LNCAP (cell line): ENCODE results near the gene GULP1.

Experiments used
- TF ChIP-seq, protein P1 (sequence below): fragments of 450-650 bp; IDR thresholded peaks from 2 replicates; pipeline ENCODE4 v1.5.1; 2017; ENCODE audit warnings: mild to moderate bottlenecking

The GULP1 gene

DNA sequence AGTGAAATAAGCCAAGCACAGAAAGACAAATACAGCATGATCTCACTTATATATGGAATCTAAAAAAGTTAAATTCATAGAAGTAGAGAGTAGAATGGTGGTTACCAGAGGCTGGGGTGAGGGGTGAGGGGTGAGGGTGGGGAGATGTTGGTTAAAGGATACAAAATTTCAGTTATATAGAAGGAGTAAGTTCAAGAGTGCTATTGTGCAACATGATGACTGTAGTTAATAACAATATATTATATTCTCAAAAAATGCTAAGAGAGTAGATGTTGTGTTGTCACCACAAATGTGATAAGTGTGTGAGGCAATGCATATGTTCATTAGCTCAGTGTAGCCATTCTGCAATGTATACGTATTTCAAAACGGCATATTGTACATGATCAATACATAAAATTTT lies 26.4 kb upstream of the GULP1 start:
- TF ChIP-seq, protein P1, sequence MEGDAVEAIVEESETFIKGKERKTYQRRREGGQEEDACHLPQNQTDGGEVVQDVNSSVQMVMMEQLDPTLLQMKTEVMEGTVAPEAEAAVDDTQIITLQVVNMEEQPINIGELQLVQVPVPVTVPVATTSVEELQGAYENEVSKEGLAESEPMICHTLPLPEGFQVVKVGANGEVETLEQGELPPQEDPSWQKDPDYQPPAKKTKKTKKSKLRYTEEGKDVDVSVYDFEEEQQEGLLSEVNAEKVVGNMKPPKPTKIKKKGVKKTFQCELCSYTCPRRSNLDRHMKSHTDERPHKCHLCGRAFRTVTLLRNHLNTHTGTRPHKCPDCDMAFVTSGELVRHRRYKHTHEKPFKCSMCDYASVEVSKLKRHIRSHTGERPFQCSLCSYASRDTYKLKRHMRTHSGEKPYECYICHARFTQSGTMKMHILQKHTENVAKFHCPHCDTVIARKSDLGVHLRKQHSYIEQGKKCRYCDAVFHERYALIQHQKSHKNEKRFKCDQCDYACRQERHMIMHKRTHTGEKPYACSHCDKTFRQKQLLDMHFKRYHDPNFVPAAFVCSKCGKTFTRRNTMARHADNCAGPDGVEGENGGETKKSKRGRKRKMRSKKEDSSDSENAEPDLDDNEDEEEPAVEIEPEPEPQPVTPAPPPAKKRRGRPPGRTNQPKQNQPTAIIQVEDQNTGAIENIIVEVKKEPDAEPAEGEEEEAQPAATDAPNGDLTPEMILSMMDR = no peak

DNA sequence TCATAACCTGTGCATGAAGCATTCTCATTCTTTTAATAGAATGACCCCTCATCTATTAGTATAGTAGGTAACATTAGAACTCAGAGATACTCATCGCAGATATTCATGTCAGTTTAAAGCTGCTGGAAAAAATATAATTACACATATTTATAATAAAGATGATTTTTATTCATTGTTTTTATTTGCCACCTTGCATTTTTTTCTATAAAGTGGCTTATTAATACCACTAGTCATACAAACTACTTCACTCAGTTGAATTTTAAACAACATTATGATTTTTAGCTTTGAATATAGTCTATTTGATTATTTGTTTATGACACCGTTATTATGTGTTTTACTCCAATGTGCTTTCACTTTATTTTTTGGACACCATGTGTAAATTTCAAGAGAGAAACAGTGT lies 23.9 kb upstream of the GULP1 start:
- TF ChIP-seq, protein P1 = no peak

DNA sequence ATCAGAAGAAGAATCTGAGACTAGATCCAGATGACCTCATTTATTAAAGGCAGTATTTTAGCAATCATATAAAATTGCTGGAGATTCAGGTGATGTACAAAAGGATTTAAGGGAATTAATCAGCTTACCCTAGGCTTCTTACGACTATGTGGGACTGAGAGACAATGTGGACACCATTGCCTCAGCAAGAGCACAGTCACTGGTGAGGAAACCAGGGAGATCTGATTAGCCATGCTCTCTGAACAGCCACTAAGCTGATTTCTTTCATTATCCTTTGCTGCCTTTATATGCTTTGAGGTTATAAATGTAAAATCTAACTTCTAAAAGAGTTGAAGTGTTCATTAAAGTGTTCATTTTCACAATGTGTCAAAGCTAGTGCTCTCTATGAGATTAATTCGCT lies 22.7 kb upstream of the GULP1 start:
- TF ChIP-seq, protein P1 = no peak

DNA sequence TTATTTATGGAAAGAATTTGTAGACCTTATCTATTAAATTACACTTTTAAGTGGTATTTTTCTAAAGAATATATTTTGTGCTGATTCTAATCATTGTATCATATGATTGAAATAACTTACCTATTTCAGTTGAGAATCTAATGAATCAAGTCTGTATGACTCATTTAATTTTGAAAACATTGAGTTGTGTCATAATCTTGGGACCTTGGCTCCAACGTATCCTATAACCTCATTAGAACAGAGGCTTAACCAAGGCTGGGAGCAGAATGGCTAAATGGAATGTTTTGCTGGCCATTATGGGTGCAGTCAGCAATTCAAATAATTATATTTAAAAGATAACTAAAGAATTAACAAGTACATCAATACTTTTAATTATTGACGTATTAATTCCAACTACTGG lies 19.6 kb upstream of the GULP1 start:
- TF ChIP-seq, protein P1 = no peak

DNA sequence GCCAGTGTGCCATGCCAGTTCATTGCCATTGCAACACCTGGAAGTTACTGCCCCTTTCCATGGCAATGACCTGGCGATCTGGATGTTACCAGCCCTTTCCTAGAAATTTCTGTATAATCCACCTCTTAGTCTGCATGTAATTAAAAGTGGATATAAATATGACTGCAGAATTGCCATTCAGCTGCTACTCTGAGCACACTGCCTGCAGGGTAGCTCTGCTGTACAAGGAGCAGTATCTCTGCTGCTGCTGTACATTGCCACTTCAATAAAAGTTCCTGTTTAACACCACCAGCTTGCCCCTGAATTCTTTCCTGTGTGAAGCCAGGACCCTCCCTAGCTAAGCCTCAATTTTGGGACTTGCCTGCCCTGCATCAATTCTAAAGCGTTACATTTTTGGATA lies 17.4 kb upstream of the GULP1 start:
- TF ChIP-seq, protein P1 = no peak

DNA sequence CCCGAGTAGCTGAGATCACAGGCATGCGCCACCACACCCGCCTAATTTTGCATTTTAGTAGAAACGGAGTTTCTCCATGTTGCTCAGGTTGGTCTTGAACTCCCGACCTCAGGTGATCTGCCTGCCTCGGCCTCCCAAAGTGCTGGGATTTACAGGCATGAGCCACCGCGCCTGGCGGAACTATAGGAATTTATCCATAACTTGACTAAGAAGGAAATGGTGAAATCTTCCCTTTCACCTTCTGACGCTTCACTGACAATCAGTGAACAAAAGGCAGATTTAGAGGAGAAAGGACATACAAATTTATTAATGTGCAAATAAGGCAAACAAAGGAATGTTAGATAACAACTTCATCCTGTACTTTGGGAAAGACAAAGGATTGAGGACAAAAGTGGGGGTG lies 15.4 kb upstream of the GULP1 start:
- TF ChIP-seq, protein P1 = no peak

DNA sequence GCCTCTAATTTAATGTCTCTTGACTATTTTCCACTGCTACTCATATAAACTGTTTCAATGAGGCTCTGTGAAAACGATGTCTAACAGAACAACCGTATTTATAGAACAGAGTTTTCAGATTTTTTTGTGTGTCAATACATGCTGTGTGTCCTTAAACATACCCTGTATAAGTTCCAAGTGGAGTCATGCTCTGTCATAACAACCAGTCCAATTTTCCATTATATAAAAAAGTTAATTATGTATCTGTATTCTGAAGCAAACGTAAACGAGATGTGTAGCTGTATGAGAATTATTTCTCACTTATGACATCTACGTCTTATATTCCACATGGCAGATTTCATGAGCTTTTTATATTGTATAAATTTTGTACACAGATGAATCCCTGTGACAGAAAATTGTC lies 13.9 kb upstream of the GULP1 start:
- TF ChIP-seq, protein P1 = no peak

DNA sequence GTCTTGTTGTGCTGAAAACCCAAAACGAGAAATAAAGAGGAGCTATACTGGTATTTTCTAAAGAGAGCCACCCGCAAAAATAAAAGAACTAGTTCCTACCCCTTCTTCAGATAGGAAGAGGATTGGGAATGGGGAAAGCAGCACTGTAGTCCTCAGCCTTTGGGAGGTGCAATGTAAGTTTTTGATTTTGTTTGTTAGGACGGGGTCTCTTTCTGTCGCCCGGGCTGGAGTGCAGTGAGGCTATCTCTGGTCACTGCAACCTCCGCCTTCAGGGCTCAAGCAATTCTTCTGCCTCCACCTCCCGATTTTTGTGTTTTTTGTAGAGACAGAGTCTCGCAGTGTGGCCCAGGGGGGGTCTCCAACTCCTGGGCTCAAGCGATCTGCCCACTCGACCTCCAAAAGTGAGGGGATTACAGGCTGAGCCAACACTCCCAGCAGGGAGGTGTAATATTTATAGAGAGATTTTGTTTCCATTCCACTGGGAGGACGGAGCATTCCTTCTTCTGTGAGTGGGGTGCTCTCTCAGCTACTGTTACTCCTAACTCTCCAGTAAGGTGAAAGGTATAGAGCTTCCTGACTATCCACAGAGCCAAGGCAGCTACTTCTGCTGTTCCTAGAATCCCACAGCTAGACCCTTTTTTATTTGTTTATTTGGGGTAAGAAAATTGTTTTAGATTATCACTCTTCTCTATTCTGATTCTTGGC lies 13.1 kb upstream of the GULP1 start:
- TF ChIP-seq, protein P1 = no peak
